Measurements from ENCODE around the gene MBNL2. TPM values are rescaled to one million over a fixed set of nuclear protein-coding genes. Genes with fewer than 3 reads are reported as not detected.

MBNL2 gene
- total RNA-seq, 1 donor from 2014 or later = 28.1 TPM

DNA sequence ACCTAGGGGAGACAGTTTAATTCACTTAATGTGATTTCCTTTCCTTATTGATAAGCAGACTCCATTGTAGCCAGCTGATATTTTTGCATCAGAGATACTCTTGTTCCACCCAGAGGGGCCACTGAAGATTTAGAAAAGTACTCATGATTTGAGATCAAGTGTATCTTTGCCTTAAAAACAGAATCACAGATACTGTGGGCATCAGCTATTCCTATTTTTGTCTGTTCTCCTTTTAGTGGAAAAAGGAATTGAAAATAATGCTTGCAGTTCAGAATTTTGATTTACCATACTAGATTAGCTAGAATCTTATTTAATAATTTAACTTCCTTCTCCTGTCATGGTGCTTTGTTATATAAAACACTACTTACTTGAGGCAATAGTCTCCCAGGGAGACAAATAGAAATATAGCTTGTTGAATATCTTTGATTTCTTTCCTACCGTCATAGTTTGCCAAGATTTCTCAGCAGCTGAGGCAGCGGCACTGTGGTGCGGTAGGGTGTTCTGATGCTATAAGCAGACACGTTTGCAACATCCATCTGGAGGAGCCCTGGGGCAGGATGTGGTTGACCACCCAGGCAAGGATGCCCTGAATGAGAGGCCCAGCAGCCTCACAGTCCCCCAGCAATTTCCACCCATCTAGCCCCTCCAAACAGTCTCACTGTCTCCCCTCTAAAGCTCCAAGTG, 164.8 kb downstream of the MBNL2 start:
- no peak for ATAC-seq

DNA sequence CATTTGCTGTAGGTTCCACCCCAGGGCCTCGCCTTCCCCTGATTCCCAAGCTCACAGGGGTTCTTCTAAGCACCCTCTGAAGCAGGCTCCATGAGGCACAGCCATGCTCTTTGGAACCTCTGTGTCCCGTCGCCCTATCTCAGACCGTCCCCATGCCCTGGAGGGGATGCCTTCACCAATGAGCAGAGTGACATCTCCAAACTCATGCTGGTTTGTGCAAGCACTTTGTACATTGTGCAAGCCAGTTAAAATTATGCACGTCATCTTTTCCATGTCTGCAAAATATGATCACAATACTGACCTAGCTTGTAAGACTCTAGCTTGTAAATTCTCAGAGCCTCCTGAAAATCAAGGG, 165.3 kb downstream of the MBNL2 start:
- no peak for ATAC-seq

DNA sequence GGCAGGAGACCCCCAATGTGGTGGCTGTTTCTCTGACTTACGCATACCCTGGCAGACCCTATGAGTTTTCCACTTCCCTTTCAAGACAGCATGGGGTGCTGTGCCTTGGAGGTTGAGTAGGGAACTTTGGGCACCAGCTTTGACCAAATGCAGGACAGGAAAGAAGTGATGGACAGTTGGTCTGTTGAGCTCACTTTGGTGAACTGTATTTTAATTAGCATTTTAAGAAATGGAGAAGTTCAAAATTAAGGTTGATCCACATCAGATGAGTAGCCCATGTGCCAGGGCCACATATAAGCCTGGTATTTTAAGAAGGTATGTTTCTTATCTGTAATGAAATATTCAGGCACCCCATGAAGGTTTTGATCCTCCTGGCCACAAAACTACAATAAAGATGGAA, 165.8 kb downstream of the MBNL2 start:
- no peak for ATAC-seq

DNA sequence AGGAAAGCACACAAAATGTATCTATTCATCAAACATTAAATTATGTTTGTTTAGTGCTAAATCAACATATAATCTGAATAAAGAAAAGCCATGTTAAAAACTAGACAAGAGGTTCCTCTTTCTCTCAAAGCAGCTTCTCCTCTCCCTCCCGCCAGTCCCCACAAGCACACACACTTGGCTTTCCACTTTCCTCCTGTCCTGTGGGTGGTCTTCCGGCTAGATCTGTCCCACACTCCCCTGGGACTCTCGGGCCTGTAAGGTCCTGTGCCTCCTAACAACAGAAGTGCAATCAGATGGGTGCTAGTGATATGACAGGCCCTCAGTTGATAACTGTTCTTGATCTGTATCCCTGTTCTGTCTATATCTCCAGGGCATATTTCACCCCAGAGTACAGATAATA, 166.2 kb downstream of the MBNL2 start:
- no peak for ATAC-seq

DNA sequence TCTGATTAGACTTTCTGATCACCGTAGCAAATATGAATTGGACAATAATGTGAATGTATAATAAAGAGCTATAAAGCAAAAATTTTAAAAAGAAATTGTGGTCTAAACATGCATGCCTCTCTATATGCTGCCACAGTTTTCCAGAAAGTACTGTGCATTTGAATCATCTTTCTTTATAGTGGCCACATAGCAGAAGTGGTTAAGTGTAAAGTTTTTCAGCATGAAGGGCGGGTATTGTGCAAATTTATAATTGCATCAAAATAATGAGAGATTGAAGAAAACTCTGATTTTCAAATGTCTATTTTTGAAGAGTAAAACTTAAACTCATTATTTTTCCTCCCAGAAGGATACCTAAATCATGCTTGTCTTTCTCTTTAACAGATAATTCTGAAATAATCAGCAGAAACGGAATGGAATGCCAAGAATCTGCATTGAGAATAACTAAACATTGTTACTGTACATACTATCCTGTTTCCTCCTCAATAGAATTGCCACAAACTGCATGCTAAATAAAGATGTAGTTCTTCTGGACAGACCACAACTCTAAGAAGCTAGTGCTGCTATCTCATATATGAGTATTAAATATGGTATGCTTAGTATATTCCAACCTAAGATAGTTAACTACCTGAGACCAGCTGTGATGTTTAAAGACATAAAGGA, 168.9 kb downstream of the MBNL2 start:
- ATAC-seq = no peak

DNA sequence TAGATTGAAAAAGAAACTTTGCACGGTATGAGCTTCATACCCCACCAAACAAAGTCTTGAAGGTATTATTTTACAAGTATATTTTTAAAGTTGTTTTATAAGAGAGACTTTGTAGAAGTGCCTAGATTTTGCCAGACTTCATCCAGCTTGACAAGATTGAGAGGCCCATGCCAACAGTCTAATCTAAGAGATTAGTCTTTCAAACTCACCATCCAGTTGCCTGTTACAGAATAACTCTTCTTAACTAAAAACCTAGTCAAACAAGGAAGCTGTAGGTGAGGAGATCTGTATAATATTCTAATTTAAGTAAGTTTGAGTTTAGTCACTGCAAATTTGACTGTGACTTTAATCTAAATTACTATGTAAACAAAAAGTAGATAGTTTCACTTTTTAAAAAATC, 169.9 kb downstream of the MBNL2 start:
- ATAC-seq = no peak

DNA sequence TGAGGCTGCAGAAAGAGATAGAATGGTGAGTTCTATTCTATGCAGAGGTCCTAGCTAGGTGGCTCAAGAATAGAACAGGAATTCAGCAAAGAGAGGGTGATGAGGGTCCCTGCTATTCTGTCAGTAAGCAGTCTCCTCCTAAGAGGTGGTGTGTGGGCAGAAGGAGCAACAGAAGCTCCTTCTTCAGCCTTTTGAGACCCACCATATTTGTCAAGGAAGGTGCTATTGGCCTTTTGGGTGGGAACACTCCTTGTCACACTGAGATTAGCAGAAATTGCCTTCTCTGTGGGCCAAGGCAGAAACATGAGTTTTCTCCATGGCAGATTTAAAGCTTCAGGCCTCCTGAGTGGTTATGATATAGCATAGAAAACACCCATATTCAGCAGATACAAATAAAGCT, 172.4 kb downstream of the MBNL2 start:
- ATAC-seq = no peak

DNA sequence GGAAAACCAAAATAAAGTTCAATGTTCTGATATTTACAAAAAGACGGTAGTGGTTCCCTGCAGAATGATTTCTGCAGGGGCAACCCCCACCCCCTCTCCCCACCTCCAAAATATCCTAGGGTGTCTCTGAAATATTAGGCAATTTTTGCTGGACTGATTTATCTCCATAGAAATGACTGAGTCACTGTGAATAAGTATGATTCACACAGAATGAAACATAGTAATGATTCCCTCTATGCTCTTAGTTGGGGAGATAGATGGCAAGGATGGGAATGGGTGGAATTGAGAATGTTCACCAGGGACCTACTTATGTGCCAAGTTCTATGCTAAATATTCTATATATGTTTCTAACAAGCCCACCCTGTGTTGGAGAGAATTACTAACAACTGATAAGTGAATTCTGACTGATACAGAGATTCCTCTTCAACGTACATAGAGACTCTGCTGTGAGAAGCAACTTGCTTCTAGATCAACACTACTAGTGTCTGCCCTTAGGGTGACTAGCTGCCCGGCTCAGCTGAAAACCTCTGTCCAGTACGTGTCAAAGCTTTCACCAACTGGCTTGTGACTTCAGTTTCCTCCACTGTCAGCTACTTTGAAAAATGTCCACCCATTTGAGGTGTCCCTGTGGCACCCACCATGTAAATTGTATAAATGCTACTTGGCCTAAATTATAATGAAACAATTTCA, 173.5 kb downstream of the MBNL2 start:
- peak; percentile 31 for ATAC-seq

DNA sequence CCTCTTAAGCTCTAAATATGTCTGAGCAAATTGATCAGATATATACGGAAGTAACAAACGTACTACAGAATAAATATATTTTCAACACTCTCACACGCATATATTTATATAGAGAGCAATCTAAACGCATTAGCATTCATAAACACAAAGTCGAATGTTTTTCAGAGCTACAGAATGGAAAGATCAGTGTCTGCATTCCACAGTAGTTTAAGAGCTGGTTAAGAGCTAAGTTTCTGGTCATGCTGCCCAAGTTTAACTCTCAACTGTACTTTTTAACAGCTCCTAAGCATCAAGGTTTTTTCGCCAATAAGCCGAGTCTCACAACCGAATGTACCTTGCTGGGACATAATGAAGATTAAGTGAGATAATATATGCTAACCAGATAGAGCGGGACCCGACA, 175.1 kb downstream of the MBNL2 start:
- ATAC-seq = no peak

DNA sequence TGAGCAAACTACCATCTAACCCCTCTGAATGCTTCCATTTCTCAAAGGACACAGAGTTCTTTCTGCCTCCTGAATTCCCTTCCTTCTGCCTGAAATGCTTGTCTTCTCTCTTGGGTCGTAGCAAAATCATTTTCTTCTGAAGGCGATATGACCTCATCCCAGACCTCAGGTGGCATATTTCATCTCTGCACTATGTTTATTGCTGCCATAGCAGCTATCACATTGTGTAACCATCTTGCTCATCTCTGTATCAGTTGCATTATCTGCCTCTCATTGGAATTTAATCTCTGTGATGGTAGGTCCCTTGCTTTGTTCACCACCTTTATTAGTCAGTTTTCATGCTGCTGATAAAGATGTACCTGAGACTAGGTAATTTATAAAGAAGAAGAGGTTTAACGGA, 179.3 kb downstream of the MBNL2 start:
- no peak for ATAC-seq

DNA sequence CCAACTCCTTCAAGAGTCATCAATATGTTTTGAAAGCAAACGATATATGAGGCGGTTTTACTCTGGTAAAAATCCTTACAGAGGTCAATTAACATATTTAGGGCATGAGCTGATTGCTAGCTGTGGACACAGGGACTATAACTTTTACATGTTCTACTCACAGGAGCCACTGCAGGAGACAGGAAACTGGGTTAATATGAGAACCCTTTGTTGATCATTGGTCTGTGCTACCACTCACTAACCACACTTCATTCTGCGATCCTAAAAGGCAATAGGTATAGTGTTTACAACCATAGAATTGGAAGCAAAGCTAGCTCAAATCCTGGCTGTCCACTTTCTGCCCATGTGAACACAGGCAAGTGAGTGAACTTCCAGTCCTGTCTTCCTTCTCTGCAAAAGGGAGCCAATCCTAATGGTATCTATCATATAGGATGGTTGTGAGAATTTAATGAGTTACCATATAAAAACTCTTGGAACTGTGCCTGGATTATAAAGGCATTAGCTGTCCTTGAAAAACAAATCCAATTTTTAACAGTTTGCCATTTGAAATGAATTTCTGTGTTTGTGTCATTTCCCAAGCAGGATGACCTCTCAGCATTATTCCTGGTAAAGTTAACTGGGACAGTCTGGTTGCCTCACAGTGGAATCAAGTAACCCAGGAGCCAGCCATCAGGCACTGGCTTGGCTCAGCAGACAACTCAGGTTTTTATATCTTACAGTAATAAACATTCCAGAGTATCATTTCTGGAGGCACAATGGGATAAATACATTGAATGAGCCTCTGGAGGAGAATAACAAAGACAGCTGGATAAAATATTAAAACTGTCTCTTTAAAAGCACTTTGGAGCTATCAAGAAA, 182.0 kb downstream of the MBNL2 start:
- ATAC-seq = no peak

DNA sequence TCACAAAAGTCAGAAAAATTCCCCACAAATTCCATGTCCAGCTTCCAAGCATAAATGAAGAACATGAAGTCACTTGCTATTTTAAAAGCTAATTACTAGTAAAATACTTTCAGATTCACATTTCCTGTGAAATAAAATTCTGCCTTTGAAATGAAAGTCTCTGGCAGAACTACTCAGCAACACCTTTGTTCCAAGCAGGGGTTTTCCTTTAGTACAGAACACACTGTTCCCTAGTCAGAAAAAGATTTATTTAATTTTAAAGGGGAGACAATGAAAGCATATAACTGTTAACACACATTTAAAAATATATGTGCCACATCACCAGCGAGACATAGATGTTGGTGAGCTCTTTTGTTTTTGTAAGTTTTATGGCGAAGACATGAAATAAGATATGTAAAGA, 185.4 kb downstream of the MBNL2 start:
- ATAC-seq = no peak

DNA sequence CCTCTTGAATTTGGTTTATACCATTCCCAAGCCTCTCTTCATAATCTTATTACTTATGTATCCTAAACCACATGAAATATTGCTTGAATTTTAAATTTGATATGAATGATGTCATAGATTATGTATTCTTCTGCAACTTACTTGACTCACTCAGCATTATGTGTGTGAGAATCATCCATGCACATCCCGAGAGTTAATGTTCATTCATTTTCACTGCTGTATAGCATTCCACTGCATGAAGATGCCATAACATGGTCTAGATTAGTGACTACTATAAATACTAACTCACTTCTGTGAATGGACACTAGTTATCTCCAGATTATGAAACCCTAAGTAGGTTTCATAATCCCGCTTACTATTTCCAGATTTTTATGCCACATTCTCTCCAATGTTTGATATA, 186.8 kb downstream of the MBNL2 start:
- ATAC-seq = no peak

DNA sequence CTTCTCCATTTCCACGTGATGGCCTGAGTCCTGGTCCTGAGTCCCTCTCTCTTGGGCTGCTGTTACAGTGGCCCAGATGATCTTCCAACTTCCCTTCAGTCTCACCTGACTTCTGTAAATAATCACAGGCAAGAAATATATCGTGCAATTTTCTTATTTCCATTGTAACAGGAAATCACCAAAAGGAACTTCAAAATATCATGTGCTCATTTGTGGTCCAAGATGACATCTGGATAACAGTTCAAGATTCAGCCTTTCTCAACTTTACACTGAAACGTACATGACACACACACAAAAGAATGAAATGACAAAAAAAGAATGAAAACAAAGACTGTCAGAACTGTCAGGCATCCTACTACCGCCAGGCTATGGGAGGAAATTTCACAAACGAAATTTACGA, 189.9 kb downstream of the MBNL2 start:
- ATAC-seq = no peak

DNA sequence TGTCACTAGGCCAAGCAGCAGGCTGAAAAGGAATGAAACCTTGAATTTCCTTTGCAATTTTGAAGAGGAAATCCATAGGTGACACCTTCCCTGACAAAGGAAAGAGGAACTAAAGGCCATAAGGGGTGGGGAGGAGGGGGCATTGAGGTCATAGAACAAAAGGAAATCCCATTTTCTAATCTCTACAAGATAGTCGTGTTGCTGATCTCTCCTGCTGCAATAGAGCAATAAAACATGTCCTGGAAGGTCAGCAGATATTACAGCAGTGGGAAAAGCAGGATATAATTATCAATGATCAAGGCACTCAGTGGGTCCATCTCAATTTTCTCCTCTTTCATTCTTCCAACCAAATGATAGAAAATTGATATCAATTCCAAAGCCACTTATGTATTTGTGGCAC, 191.6 kb downstream of the MBNL2 start:
- no peak for ATAC-seq

DNA sequence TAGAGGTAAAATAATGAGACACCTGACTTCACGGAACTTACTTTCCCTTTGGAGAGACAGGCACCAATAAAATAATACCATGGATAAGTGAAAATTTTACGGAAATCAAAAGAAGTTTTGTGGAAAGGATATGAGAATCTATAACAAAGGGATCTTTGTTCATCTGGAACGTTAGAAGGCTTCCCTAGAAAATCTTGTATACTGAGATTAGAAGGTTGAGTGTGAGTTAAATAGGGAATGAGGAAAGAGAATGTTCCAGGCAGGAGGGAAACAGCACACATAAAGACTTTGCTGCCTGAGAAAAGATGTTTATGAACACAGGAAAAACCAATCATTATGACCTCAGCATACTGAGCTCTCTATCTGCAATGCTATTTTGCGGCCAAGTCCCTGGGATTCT, 192.3 kb downstream of the MBNL2 start:
- no peak for ATAC-seq

DNA sequence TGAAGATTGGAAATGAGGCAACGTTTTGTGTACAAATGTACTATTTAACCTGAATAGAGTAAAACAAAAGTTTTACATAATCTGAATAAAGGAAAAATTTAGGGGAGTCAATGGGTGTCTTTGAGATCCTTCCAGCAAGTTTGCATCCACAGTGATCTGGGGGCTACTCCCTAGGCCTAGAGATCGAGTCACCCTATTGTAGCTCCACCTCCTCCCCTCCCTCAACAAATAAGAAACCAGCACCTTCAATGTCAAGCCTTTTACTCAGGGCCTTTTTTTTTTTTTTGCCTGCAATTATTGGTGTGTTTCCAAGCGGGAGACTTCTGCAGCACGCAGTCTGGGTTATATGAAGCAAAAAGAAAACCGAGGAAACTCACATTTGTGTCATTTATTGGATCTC, 195.6 kb downstream of the MBNL2 start:
- no peak for ATAC-seq

DNA sequence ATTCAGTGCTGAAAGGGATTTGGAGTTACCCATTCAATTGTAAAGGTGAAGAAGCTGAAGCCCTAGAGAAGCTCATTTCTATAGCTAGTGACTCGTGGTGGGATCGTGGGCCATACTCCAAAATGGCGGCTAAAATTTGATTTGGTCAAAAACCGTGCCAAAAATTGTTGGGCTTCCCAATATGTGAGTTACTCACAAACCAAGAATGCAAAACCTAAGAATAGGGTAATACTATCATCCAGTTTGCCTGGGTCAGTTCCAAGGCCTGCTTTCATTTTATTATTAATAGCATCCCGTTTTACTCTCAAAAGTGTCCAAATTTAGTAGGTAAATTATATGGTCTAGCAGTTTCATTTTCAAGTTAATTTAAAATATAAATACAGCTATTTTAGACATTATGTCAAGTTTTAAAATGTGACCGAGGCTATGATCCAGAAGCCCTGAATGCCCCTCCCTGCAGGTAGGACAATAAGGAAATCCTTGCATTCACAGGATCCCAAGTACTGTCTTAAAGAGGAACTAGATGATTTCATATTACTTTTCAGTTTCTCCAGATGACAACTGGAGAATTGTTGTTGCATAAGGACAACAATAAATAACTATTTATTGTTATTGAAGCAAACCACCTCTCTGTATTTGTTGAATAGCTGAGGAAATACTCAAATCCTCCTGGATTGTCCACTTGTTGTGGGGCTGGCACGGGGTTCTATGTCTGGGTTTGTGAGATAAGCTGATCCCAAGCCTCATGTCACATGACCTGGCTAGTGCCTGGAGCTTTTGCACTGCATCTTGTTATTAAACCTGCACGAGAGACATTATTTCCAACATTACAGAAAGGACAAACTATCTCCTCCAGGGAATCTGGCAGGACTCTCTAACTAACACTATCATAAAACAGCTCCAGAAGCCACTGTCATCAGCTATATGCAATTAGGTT, 200.3 kb downstream of the MBNL2 start:
- no peak for ATAC-seq

DNA sequence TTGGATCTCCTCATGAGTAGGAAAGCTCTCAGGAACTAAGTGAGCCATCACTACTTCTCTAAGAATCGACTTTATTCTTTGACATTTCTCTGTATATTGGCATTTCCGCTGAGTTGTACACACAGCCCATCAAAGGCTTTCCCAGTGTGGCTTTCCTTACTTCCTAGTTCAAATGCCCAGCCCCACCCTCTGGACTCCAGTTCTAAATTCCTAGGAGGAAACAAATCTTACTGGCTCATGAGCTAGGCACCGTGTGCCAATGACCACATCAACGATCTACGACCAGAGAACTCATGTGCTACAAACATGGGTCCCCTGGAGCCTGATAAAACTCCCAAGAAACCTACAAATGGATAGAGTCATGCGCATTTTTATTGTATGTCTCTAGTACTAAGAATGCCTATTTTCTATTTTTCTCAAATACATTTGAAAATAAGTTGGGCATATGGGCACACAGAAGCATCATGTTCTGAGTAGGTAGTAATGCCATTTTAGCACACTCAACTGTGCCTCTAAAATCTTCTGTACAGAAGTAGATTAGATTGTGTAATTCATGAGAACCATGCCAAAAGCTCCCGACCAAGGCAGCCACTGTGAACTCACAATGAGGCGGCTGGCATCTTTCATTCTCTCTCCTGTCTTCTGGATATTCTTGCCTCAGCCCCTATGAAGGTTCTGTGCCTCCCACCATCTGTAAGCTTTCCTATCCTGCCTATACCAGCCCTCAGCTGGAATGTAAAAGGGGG, 201.3 kb downstream of the MBNL2 start:
- ATAC-seq = no peak

DNA sequence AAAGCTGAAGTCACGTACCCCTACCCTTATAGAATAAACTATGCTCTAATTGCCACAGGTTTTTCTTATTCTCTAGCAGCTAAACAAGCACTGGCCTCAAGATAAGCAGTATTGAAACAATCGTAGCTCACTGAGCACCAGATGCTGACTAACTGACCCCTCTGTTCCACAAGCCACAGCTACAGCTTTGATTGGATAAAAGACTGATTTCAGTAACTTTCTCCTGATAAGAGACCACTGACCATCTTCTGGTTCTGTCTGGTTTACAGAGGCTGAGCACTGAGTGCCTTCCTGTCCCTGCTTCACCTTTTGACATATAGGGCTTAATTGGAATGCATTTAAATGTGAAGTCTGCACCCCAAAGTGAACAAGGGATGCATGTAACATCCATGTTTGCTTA, 203.5 kb downstream of the MBNL2 start:
- no peak for ATAC-seq

DNA sequence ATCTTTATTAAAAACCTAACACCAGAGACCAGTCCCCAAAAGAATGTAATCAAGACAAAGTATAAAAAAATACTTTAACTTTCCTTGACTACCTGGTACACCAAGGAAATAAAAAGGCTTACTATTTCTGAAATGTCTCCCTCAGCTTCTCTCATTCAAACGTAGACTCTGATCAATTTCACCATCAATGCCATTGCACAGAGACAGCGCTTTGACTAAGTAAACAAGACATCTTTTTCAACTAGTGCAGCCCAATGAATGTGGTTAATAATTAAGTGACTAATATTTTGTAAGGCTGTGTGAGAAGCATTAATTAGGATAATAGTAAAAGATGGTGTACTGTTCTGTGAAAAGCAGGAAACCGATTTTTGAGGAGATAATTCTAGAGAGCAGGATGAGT, 204.6 kb downstream of the MBNL2 start:
- ATAC-seq = no peak

Data from esophagus mucosa (tissue), 1 donor.